Measurements from ENCODE around the gene AKR1D1.
"Not testable (repeated sequence)": the region's sequence is repeated elsewhere in the genome, so short reads cannot be mapped to it uniquely, and the experiment has no call there.

AKR1D1 gene, protein sequence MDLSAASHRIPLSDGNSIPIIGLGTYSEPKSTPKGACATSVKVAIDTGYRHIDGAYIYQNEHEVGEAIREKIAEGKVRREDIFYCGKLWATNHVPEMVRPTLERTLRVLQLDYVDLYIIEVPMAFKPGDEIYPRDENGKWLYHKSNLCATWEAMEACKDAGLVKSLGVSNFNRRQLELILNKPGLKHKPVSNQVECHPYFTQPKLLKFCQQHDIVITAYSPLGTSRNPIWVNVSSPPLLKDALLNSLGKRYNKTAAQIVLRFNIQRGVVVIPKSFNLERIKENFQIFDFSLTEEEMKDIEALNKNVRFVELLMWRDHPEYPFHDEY

GRCh38 chr7:138076196-138076595, at the start of gene AKR1D1:
Gene AKR1D1, plus strand, starts transcription at chr7:138076459. Its CDS starts 60 bp downstream, at chr7:138076519.
- DNase-seq, result no peak
- in situ Hi-C loops (cut with MboI; ENCODE audit: low pct_unique_long_range_greater_than_20kb, low sequenced_read_pairs), result no loop called here

- no peak for DNase-seq
- in situ Hi-C loops (cut with MboI; ENCODE audit: low pct_unique_long_range_greater_than_20kb, low sequenced_read_pairs), result no loop called here
Measured at GRCh38 chr7:138027100-138027499, 49.2 kb upstream of the AKR1D1 start.

DNA sequence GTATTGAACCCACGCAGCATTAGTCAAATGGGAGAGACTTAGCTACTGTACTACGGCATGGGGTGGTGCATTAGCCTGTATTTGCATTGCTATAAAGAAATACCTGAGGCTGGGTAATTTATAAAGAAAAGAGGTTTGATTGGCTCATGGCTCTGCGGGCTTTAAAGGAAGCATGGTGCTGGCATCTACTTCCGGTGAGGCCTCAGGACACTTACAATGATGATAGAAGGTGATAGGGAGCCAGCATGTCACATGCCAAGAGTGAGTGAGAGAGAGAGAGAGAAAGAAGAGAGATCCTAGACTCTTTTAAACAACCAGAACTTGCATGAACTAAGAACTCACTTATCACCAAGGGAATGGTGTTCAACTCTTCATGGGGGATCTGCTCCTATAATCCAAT, 47.1 kb upstream of the AKR1D1 start:
- no peak for DNase-seq
- in situ Hi-C loops (cut with MboI; ENCODE audit: low pct_unique_long_range_greater_than_20kb, low sequenced_read_pairs), result no loop called here

DNA sequence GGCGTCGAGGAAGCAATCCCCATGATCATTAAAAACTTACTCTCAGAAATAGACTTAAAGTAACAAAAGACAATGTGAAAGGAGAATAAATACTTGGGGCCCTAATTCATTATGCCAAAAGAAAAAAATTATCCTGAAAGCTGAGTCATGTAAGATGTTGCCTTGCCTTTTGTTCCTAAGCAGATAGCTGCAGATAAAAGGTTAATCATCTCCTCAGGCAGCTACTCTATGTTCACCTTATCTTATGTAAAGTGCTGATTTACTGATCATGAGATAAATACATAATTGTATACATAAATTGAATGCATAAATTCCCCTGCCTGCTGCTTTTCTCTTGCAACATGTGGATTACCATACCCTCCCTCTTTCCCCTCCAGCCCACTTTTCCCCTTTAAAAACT, 46.3 kb upstream of the AKR1D1 start:
- no peak for DNase-seq
- in situ Hi-C loops (cut with MboI; ENCODE audit: low pct_unique_long_range_greater_than_20kb, low sequenced_read_pairs), result no loop called here

DNA sequence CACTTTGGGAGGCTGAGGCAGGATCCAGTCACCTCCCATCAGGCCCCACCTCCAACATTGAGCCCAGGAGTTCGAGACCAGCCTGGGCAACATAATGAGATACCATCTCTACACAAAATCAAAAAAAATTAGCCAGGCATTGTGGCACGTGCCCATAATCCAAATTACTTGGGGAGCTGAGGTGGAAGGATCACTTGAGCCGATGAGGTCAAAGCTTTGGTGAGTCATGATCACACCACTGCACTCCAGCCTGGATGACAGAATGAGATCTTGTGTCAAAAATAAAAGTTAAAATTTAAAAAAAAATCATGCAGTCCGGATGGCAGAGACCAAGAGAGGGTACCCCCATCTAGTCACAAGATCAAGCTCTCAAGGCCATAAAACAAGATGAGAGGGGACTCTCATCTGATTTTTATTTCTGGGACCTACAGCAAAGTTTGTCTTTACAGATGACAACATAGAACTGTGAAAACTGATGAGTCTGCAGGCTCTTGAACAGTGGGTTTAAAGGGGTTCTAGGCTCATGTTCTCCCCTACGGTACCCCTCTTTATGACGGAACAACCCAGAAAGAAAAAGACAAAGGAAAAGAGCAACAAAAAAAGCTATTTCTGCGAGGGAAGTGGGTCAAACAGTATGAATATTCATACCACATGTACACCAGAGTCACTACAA, 45.4 kb upstream of the AKR1D1 start:
- in situ Hi-C loops (cut with MboI; ENCODE audit: low pct_unique_long_range_greater_than_20kb, low sequenced_read_pairs), result no loop called here
- DNase-seq, result no peak

DNA sequence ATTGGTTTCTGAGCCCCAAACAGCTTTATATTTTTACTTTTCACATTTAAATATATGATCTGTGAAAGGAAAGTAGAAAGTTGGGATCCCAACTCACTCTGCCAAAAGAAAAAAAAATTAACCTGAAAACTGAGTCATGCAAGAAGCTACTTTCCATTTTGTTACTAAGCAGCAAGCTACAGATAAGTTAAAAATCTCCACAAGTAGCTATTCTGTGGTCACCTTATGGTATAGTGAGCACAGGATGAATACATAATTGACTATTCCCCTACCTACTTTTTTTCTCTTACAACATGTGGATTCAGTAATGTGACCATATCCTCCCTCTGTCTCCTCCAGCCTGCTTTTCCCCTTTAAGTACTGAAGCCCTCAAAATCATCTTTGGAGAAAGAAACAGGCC, 44.1 kb upstream of the AKR1D1 start:
- in situ Hi-C loops (cut with MboI; ENCODE audit: low pct_unique_long_range_greater_than_20kb, low sequenced_read_pairs), result no loop called here
- no peak for DNase-seq

- no peak for DNase-seq
- in situ Hi-C loops (cut with MboI; ENCODE audit: low pct_unique_long_range_greater_than_20kb, low sequenced_read_pairs), result no loop called here
Measured at GRCh38 chr7:138032770-138033169, 43.5 kb upstream of the AKR1D1 start.

DNA sequence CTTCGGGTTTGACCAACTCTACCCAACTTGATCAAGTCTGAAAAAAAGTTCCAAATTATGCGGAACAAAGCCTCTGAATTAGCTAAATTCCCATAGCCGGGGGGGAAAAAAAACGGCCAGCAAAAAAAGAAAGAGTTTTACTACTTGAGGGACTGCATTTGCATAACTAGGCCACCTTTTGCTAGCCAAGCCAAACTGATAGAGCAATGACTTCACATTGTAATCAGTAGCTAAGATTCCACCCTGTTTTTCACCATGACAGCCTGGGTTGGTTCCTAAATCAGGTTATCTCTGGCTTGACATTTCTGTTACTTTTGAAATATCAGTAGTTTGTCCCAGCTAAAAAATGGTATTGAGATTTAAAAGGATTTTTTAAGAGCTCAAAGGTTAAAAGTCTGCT, 43.0 kb upstream of the AKR1D1 start:
- in situ Hi-C loops (cut with MboI; ENCODE audit: low pct_unique_long_range_greater_than_20kb, low sequenced_read_pairs), result no loop called here
- no peak for DNase-seq

DNA sequence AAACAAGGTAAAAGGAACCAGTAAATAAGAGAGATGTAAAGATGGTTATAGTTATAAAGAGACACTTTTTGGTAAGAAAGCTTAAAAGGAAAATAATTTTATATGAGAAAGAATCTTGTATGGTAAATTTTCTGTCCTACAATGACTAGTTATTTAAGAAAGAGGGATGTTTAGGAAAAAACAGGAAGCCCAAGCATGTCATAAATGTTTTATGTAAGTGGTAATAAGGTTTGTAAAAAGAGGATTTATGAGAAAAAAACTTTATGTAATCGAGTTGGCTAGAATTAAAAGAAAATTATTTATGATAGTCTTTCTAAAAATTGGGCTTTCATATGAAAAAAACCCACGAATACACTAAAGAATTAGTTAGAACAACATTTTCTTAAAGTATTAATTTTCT, 40.1 kb upstream of the AKR1D1 start:
- DNase-seq, result peak; percentile 5
- in situ Hi-C loops (cut with MboI; ENCODE audit: low pct_unique_long_range_greater_than_20kb, low sequenced_read_pairs), result no loop called here

- DNase-seq; in situ Hi-C loops (cut with MboI; ENCODE audit: low pct_unique_long_range_greater_than_20kb, low sequenced_read_pairs): not testable (repeated sequence)
Measured at GRCh38 chr7:138040063-138040462, 36.2 kb upstream of the AKR1D1 start.

- DNase-seq, result no peak
- in situ Hi-C loops (cut with MboI; ENCODE audit: low pct_unique_long_range_greater_than_20kb, low sequenced_read_pairs), result no loop called here
Measured at GRCh38 chr7:138044897-138045296, 31.4 kb upstream of the AKR1D1 start.

GRCh38 chr7:138047907-138048306, 28.4 kb upstream of the AKR1D1 start:
- DNase-seq, result no peak
- in situ Hi-C loops (cut with MboI; ENCODE audit: low pct_unique_long_range_greater_than_20kb, low sequenced_read_pairs), result no loop called here

DNA sequence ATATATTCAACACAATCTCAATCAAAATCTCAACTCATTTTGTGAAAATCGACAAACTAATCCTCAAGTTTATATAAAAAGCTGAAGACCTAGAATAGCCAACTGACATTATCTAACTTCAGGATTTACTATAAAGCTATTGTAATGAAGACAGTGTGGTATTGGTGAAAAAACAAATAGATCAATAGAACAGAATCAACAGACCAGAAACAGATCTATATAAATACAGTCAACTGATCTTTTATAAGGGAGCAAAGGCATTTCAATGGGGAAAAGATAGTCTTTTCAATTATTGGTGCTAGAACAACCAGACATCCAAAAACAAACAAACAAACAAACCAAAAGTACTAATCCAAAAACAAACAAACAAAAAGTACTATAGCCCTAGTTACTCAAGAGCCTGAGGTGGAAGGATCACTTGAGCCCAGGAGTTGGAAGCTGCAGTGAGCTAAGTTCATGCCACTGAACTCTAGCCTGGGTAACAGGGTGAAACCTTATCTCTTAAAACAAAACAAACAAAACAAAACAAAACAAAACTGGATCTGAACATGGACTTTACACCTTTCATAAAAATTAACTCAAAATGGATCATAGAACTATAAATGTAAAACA, 26.6 kb upstream of the AKR1D1 start:
- in situ Hi-C loops (cut with MboI; ENCODE audit: low pct_unique_long_range_greater_than_20kb, low sequenced_read_pairs), result no loop called here
- DNase-seq, result no peak

- in situ Hi-C loops (cut with MboI; ENCODE audit: low pct_unique_long_range_greater_than_20kb, low sequenced_read_pairs); DNase-seq: not testable (repeated sequence)
Measured at GRCh38 chr7:138051712-138052247, 24.5 kb upstream of the AKR1D1 start.

GRCh38 chr7:138052696-138053095, 23.6 kb upstream of the AKR1D1 start:
- in situ Hi-C loops (cut with MboI; ENCODE audit: low pct_unique_long_range_greater_than_20kb, low sequenced_read_pairs), result no loop called here
- no peak for DNase-seq

DNA sequence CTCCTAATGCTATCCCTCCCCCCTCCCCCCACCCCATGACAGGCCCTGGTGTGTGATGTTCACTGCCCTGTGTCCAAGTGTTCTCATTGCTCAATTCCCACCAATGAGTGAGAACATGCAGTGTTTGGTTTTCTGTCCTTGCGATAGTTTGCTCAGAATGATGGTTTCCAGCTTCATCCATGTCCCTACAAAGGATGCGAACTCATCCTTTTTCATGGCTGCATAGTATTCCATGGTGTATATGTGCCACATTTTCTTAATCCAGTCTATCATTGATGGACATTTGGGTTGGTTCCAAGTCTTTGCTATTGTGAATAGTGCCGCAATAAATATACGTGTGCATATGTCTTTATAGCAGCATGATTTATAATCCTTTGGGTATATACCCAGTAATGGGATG, 20.6 kb upstream of the AKR1D1 start:
- in situ Hi-C loops (cut with MboI; ENCODE audit: low pct_unique_long_range_greater_than_20kb, low sequenced_read_pairs); DNase-seq: not testable (repeated sequence)

DNA sequence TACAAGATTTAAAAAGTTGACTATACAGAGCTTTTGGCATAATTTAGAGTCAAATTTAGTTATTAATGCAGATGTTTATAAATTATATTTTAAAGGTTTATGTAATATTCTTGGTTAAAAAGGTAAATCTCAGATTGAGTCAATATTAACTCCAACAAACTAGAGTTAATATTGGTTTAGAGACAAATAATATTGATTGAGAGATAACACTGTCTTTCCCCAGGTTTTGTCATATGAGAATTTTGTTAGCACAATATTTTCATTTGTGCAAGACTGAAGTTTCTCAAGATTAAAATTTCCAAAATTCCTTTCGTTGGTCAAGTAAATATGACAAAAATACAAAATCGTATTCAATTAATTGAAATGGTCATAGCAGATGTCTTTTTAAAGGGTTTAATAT, 12.9 kb upstream of the AKR1D1 start:
- DNase-seq, result no peak
- in situ Hi-C loops (cut with MboI; ENCODE audit: low pct_unique_long_range_greater_than_20kb, low sequenced_read_pairs), result no loop called here

DNA sequence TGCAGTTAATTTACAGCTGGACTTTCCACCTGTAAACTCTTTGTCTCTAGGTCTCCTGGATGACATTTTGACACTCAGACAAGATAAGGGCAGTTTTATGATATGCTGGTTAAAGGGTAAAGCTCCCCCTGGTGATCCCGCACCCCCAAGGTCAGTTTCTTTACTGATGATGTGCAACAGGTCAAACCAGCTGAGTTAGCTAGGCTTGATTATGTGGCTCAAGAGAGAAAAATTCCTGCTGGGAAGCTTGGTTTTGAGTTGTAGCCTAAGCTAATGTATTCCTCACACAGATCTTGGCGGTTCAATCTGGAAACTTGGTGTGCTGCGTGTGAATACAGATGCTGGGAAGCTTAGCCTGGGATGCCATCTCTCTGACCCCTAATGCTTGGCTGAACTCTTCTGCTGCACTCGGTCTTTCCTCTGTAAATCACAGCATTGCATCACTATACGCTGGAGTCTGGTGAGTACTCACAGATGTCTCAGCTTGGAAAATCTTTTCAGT, 11.4 kb upstream of the AKR1D1 start:
- in situ Hi-C loops (cut with MboI; ENCODE audit: low pct_unique_long_range_greater_than_20kb, low sequenced_read_pairs), result no loop called here
- DNase-seq, result no peak

DNA sequence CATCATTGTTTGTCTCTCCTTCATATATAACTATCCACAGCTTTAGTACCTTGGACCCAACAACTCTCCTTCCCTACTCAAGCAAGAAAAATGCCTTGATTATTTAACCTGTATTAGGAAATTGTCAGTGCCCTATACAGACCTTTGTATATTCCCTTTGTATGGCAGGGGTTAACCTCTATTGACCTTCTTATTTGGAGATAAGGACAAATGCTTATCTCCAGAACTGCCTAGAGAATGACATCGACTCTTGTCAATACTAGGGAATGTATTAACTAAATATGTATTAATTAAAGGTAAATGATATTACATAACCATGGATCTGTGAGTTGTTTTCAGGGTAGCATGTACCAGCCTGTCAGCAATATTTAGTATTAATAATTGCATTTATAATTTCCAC, 10.4 kb upstream of the AKR1D1 start:
- in situ Hi-C loops (cut with MboI; ENCODE audit: low pct_unique_long_range_greater_than_20kb, low sequenced_read_pairs), result no loop called here
- no peak for DNase-seq

- in situ Hi-C loops (cut with MboI; ENCODE audit: low pct_unique_long_range_greater_than_20kb, low sequenced_read_pairs), result no loop called here
- no peak for DNase-seq
Measured at GRCh38 chr7:138066954-138067394, 9.3 kb upstream of the AKR1D1 start.
